Measurements from ENCODE around the gene NR1H4. TPM values are rescaled to one million over a fixed set of nuclear protein-coding genes. Genes with fewer than 3 reads are reported as not detected.

Gene NR1H4
- total and polyA plus RNA-seq, 8 donors: 0.20 to 0.72 (median 0.44) TPM; not detected in 2

DNA sequence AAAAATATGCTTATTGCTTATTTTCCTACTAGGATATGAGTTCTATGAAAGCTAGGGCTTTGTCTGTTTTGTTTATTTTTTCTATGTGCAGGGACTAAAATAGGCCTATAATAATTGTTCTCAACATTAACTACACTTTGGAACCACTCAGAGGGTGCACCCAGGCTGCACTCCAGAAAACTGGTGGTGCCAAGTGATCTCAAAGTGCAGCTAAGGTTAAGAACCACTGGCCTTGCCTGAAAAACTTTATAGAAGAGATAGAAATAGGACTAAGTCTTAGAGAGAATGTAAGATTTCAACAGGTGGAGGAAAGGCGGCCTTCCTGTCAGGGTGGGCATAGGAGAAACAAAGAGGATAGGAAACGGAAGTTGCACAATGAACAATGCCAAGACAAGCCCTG, 37.7 kb upstream of the NR1H4 start:
- ATAC-seq (no peak), DNase-seq (no peak)
- no peak overlapping the region for H3K4me3 ChIP-seq
- TF ChIP-seq, protein P1, sequence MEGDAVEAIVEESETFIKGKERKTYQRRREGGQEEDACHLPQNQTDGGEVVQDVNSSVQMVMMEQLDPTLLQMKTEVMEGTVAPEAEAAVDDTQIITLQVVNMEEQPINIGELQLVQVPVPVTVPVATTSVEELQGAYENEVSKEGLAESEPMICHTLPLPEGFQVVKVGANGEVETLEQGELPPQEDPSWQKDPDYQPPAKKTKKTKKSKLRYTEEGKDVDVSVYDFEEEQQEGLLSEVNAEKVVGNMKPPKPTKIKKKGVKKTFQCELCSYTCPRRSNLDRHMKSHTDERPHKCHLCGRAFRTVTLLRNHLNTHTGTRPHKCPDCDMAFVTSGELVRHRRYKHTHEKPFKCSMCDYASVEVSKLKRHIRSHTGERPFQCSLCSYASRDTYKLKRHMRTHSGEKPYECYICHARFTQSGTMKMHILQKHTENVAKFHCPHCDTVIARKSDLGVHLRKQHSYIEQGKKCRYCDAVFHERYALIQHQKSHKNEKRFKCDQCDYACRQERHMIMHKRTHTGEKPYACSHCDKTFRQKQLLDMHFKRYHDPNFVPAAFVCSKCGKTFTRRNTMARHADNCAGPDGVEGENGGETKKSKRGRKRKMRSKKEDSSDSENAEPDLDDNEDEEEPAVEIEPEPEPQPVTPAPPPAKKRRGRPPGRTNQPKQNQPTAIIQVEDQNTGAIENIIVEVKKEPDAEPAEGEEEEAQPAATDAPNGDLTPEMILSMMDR (IDR thresholded peaks at IDR 0.05): no peak
- H3K36me3 ChIP-seq: no peaks in the 10 kb centered on the region
- H3K27ac ChIP-seq: no peak overlapping the region
- H3K9me3 ChIP-seq: no peaks in the 10 kb centered on the region
- no peaks in the 10 kb centered on the region for H3K27me3 ChIP-seq
- H3K4me1 ChIP-seq: no peaks in the 10 kb centered on the region
- intact Hi-C loops (cut with DNase I): no loop called here

DNA sequence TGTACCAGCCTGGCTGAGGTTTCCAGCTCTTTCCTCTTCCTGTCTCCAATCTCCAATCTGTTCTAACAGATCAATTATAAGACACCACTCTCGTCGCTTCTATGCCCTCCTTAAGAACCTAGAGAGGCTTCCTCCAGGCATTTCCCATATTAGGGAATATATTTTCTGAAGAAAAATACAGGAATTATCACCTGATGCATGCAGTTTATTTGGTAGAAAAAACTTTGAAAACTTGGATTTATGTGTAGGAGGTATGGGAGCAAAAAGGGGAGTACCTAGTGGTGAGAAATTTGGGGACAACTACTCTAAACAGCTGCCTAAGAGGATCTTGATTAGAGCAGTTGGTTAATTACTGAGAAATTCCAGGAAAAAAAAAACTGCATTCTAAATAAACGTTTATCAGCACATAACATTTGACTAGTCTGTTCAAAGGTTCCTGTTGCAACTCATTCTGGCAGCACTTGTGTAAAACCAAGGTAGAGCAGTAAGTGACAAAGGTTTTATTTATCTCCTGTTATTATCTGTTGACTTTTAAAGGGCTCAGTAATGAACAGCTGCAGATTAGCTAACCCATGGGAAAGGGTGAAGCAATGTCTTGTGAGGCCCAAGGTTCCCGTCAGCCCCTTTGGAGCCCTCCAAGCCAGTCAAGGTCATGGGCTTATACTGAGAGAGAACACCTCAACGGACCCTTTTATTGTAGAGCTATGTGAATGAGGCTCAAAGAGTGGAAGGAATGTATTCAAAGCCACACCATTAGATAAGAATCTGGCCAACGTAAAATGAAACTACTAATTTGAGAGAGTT, 36.4 kb upstream of the NR1H4 start:
- Histone ChIP-seq H3K4me1 (no peaks in the 10 kb centered on the region), H3K4me3 (no peak overlapping the region), H3K27ac (no peak overlapping the region), H3K36me3 (no peaks in the 10 kb centered on the region), H3K9me3 (no peaks in the 10 kb centered on the region), H3K27me3 (no peaks in the 10 kb centered on the region)
- TF ChIP-seq, protein P1 (IDR thresholded peaks at IDR 0.05): no peak
- ATAC-seq (no peak), DNase-seq (no peak)
- intact Hi-C loops (cut with DNase I): no loop called here

- Histone ChIP-seq H3K36me3 (no peaks in the 10 kb centered on the region), H3K4me1 (no peaks in the 10 kb centered on the region), H3K27ac (no peak overlapping the region), H3K4me3 (no peak overlapping the region), H3K27me3 (no peaks in the 10 kb centered on the region), H3K9me3 (no peaks in the 10 kb centered on the region)
- no peak for DNase-seq
- TF ChIP-seq, protein P1 (IDR thresholded peaks at IDR 0.05): no peak
- ATAC-seq: no peak
- intact Hi-C loops (cut with DNase I): no loop called here
These were observed 33.9 kb upstream of the NR1H4 start for GRCh38 chr12:100439797-100440196.

GRCh38 chr12:100442403-100442802, 31.3 kb upstream of the NR1H4 start:
- Histone ChIP-seq H3K27ac (no peak overlapping the region), H3K36me3 (no peaks in the 10 kb centered on the region), H3K9me3 (no peaks in the 10 kb centered on the region), H3K4me3 (no peak overlapping the region), H3K4me1 (no peaks in the 10 kb centered on the region), H3K27me3 (no peaks in the 10 kb centered on the region)
- ATAC-seq: no peak
- TF ChIP-seq, protein P1 (IDR thresholded peaks at IDR 0.05): no peak
- intact Hi-C loops (cut with DNase I): no loop called here
- DNase-seq: no peak

- H3K9me3 ChIP-seq: no peaks in the 10 kb centered on the region
- H3K4me3 ChIP-seq: no peak overlapping the region
- ATAC-seq (no peak), DNase-seq (no peak)
- H3K36me3 ChIP-seq: no peaks in the 10 kb centered on the region
- no peaks in the 10 kb centered on the region for H3K4me1 ChIP-seq
- TF ChIP-seq, protein P1 (IDR thresholded peaks at IDR 0.05): no peak
- H3K27ac ChIP-seq: no peak overlapping the region
- no peaks in the 10 kb centered on the region for H3K27me3 ChIP-seq
- intact Hi-C loops (cut with DNase I): no loop called here
These were observed 30.2 kb upstream of the NR1H4 start for GRCh38 chr12:100443434-100443833.

All from left lung (tissue), 10 donors.